Uterus (tissue), 4 donors: ENCODE results near the gene CDC42EP1. TPM values are rescaled to one million over a fixed set of nuclear protein-coding genes. Genes with fewer than 3 reads are reported as not detected.
"Not testable (repeated sequence)": the region's sequence is repeated elsewhere in the genome, so short reads cannot be mapped to it uniquely, and the experiment has no call there.

Experiments used
- DNase-seq, 2 donors: peaks; one replicate each; pipeline ENCODE4 v3.0.0-alpha.2; 2019 to 2020
- H3K27ac ChIP-seq, 2 donors: fragments of 200-600 bp; sonication (generic); 1 replicate in 1 of 2; 2 replicates in 1 of 2; pipeline ENCODE4 v1.5.1; 2016 to 2018
- H3K27me3 ChIP-seq, 2 donors: fragments of 200-600 bp; sonication (generic); one replicate each; pipeline ENCODE4 v1.5.1; 2018 to 2019; ENCODE audit warnings: control low read depth in 1 of 2
- H3K36me3 ChIP-seq, 2 donors: fragments of 200-600 bp; sonication (generic); one replicate each; pipeline ENCODE4 v1.5.1; 2019; ENCODE audit warnings: control low read depth in 1 of 2
- H3K4me1 ChIP-seq, 2 donors: fragments of 200-600 bp; sonication (generic); one replicate each; pipeline ENCODE4 v1.5.1; 2018 to 2019; ENCODE audit warnings: control low read depth in 1 of 2
- H3K4me3 ChIP-seq, 2 donors: fragments of 200-600 bp; sonication (generic); 1 replicate in 1 of 2; 2 replicates in 1 of 2; pipeline ENCODE4 v1.5.1; 2018 to 2019; ENCODE audit warnings: mild to moderate bottlenecking in 1 of 2
- H3K9me3 ChIP-seq, 2 donors: fragments of 200-600 bp; sonication (generic); one replicate each; pipeline ENCODE4 v1.5.1; 2019; ENCODE audit warnings: control low read depth in 1 of 2
- CTCF ChIP-seq, 4 experiments: fragments of 200-600 bp in 2 of 4; fragments of 450-650 bp in 2 of 4; sonication (generic) in 2 of 4; IDR thresholded peaks; one replicate each; pipeline ENCODE4 v1.5.1; 2016 to 2019; ENCODE audit warnings: antibody characterized with exemption in 4 of 4, mild to moderate bottlenecking in 2 of 4, moderate library complexity in 1 of 4
- POLR2A ChIP-seq, 2 donors: fragments of 450-650 bp; IDR thresholded peaks; one replicate each; pipeline ENCODE4 v1.6.1; 2016; ENCODE audit warnings: antibody characterized with exemption in 2 of 2, mild to moderate bottlenecking in 1 of 2, moderate library complexity in 1 of 2
- intact Hi-C: fragments of 100-400 bp; cut with DNase I; formaldehyde crosslinking; loops from one replicate; pipeline ENCODE4 v1.15.1; 2023; ENCODE audit warnings: low total_unique reads
- total RNA-seq, 4 donors: library from RNA; depleted of rRNA in 3 of 4; stranded (reverse); fragments of >200 nt in 3 of 4; gene quantifications; one replicate each; pipeline versions ENCODE4 v1.1.0 to v1.2.4, GENCODE V29; 2014 to 2023
- donor health status: DM: yes; HTN: yes; CAD: no.

CDC42EP1 gene
- total RNA-seq, 4 donors from 2014 or later: 10.6 to 101 (median 16.5) TPM

DNA sequence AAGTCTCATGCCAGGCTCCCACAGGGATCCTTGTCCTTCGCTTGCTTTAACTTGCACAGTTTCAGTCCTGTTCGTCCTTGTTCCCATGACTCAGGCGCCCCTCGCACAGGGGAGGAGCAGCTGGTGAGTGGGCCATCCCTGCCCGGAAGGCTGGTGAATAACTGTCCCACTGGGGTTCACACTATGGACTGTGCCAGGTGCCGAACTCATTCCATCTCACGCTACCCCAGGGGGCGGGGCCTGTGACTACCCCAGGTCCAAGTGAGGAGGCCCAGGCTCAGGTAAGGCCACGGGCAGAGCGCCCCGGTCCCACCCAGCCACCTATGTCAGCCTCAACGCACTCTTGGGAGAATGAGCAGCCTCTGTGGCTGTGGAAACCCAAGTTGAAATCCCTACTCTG is 33.9 kb upstream of the CDC42EP1 start:
- DNase-seq: no peak
- intact Hi-C loops: no loop called here
- TF ChIP-seq CTCF (IDR thresholded peaks at IDR 0.05): no peak
- no peak for TF ChIP-seq POLR2A (IDR thresholded peaks at IDR 0.05)
- no peaks in the 10 kb centered on the region for H3K27me3 ChIP-seq
- H3K4me1 ChIP-seq: peaks cover 0 to 5% of the 10 kb centered on the region in 2 donors
- H3K9me3 ChIP-seq: no peaks in the 10 kb centered on the region
- H3K4me3 ChIP-seq: no peak overlapping the region
- no peak overlapping the region for H3K27ac ChIP-seq
- no peaks in the 10 kb centered on the region for H3K36me3 ChIP-seq

DNA sequence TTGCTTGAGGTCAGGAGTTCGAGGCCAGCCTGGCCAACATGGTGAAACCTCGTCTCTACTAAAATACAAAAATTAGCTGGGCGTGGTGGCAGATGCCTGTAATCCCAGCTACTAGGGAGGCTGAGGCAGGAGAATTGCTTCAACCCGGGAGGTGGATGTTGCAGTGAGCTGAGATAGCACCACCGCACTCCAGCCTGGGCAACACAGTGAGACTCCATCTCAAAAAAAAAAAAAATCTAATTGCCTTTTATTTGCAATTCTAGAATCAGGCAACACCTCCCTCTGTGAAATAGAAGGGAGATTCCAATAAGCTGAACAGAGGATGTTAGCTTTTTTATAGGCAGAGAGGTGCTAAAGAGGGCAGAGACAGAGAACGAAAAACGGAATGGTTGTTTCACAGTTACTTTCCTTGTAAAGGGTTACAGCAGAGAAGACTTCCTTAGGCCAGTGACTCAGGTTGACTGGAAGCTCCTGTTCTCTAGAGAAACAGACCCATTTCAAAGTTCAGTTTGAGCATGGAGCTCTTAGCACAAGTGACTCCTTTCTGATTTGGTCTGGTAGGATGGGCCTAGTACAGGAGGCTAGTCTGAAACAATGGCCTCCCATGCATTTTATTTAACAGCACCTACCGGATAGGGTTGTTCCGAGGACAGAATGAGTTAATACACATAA is 33.1 kb upstream of the CDC42EP1 start:
- H3K27ac ChIP-seq, H3K36me3 ChIP-seq, intact Hi-C loops, H3K9me3 ChIP-seq, DNase-seq, H3K4me3 ChIP-seq, H3K4me1 ChIP-seq, H3K27me3 ChIP-seq: not testable (repeated sequence)

DNA sequence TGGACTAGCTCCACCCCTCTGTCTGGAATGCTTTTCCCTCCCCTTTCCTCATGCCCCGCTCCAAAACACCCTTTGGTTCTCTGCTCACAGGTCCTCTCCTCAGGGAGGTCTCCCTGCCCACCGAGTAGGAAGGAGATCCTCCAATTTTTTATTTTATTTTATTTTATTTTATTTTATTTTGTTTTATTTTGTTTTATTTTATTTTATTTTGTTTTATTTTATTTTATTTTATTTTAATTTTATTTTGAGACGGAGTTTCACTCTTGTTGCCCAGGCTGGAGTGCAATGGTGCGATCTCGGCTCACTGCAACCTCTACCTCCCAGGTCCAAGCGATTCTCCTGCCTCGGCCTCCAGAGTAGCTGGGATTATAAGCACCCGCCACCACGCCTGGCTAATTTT is 32.3 kb upstream of the CDC42EP1 start:
- H3K4me3 ChIP-seq, H3K27ac ChIP-seq, H3K4me1 ChIP-seq, H3K9me3 ChIP-seq, DNase-seq, H3K27me3 ChIP-seq, intact Hi-C loops, H3K36me3 ChIP-seq: not testable (repeated sequence)

- H3K4me3 ChIP-seq: no peak overlapping the region
- no peaks in the 10 kb centered on the region for H3K36me3 ChIP-seq
- no peaks in the 10 kb centered on the region for H3K9me3 ChIP-seq
- DNase-seq: no peak
- H3K27ac ChIP-seq: no peak overlapping the region
- H3K4me1 ChIP-seq: peaks cover 0 to 5% of the 10 kb centered on the region in 2 donors
- intact Hi-C loops: no loop called here
- TF ChIP-seq CTCF (IDR thresholded peaks at IDR 0.05): no peak
- no peak for TF ChIP-seq POLR2A (IDR thresholded peaks at IDR 0.05)
- H3K27me3 ChIP-seq: no peaks in the 10 kb centered on the region
These were observed 30.5 kb upstream of the CDC42EP1 start for GRCh38 chr22:37529652-37530345.

DNA sequence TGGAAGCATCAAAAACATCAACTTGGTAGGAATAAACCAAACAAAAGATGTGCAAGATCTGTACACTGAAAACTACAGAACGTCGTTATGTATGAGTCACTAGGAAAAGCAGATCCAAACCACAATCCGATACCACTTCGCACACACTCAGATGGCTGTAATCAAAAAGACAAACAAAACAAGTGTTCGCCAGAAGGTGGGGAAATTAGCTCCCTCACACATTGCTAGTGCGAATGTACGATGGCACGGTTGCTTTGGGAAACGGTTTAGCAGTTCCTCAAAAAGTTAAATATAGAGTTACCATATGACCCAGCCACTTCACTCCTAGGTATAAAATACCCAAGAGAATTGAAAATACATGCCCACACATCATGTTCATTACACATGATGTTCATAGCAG is 26.3 kb upstream of the CDC42EP1 start:
- DNase-seq: no peak

More for the DNA sequence above, 26.3 kb upstream of the CDC42EP1 start:
- intact Hi-C loops: no loop called here
- H3K36me3 ChIP-seq: no peaks in the 10 kb centered on the region
- no peak overlapping the region for H3K4me3 ChIP-seq
- H3K9me3 ChIP-seq: no peaks in the 10 kb centered on the region
- H3K27ac ChIP-seq: no peak overlapping the region
- H3K4me1 ChIP-seq: no peaks in the 10 kb centered on the region
- no peak for TF ChIP-seq CTCF (IDR thresholded peaks at IDR 0.05)
- no peak for TF ChIP-seq POLR2A (IDR thresholded peaks at IDR 0.05)
- no peaks in the 10 kb centered on the region for H3K27me3 ChIP-seq
